MM.1S (cell line): ENCODE results near the gene MPV17.

Experiments used
- EZH2 ChIP-seq: fragments of 300-600 bp; sonication (generic); optimal IDR thresholded peaks from 2 replicates; pipeline ENCODE3; 2017; ENCODE audit warnings: low read depth, mild to moderate bottlenecking, antibody characterized with exemption, low read length, mixed read lengths
- TF ChIP-seq, protein P1 (sequence below): fragments of 300-600 bp; sonication (generic); IDR thresholded peaks from 2 replicates; pipeline ENCODE4 v1.5.1; 2016; ENCODE audit warnings: antibody characterized with exemption, low read length, mixed read lengths

DNA sequence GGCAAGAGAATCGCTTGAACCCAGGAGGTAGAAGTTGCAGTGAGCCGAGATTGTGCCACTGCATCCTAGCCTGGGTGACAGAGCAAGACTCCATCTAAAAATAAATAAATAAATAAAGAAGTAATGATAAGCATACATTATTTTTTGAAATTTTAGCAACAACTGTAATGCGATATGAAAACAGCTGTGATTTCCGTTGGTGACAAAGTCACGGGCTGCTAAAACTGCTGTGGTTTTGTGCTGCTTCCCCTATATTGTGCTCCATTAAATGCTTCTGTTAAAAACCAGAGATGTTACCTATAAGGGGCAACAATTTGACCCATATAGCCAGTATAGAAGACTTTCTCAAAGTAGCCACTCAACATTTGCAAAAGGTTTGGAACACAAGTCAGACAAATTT is 32.3 kb downstream of the MPV17 start:
- TF ChIP-seq, protein P1, sequence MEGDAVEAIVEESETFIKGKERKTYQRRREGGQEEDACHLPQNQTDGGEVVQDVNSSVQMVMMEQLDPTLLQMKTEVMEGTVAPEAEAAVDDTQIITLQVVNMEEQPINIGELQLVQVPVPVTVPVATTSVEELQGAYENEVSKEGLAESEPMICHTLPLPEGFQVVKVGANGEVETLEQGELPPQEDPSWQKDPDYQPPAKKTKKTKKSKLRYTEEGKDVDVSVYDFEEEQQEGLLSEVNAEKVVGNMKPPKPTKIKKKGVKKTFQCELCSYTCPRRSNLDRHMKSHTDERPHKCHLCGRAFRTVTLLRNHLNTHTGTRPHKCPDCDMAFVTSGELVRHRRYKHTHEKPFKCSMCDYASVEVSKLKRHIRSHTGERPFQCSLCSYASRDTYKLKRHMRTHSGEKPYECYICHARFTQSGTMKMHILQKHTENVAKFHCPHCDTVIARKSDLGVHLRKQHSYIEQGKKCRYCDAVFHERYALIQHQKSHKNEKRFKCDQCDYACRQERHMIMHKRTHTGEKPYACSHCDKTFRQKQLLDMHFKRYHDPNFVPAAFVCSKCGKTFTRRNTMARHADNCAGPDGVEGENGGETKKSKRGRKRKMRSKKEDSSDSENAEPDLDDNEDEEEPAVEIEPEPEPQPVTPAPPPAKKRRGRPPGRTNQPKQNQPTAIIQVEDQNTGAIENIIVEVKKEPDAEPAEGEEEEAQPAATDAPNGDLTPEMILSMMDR, result no peak
- no peak for TF ChIP-seq EZH2
